HepG2 (cell line): ENCODE results near the gene MYCBPAP. TPM values are rescaled to one million over a fixed set of nuclear protein-coding genes. Genes with fewer than 3 reads are reported as not detected.

Experiments used
- ARID5B ChIP-seq: IDR thresholded peaks from 2 replicates; pipeline ENCODE4 v1.4.0; 2020; ENCODE audit warnings: mild to moderate bottlenecking, missing genetic modification reagents
- CBX2 ChIP-seq, 2 experiments: fragments of 200-600 bp in 1 of 2; sonication (generic); formaldehyde crosslinking in 1 of 2; IDR thresholded peaks; 2 replicates each; pipeline versions ENCODE4 v1.7.0 to v1.8.1; 2018 to 2022; ENCODE audit warnings: low read depth in 2 of 2, low read length in 1 of 2, mild to moderate bottlenecking in 1 of 2, missing genetic modification reagents in 1 of 2
- FOXP4 ChIP-seq: sonication (generic); formaldehyde crosslinking; IDR thresholded peaks from 2 replicates; pipeline ENCODE4 v1.4.0; 2020; ENCODE audit warnings: missing genetic modification reagents
- GATAD2A ChIP-seq: IDR thresholded peaks from 2 replicates; pipeline ENCODE4 v1.6.1; 2016
- HNF1B ChIP-seq: sonication (generic); formaldehyde crosslinking; IDR thresholded peaks from 2 replicates; pipeline ENCODE4 v1.5.1; 2020; ENCODE audit warnings: mild to moderate bottlenecking, moderate library complexity, missing genetic modification reagents
- NRL ChIP-seq: sonication (generic); formaldehyde crosslinking; IDR thresholded peaks from 2 replicates; pipeline ENCODE4 v1.5.0; 2020; ENCODE audit warnings: missing genetic modification reagents, mild to moderate bottlenecking, moderate library complexity, borderline replicate concordance
- REXO4 ChIP-seq: sonication (generic); formaldehyde crosslinking; IDR thresholded peaks from 2 replicates; pipeline ENCODE4 v1.8.0; 2022; ENCODE audit warnings: missing genetic modification reagents, mild to moderate bottlenecking, borderline replicate concordance
- SALL1 ChIP-seq: sonication (generic); formaldehyde crosslinking; IDR thresholded peaks from 2 replicates; pipeline ENCODE4 v1.8.0; 2022; ENCODE audit warnings: mild to moderate bottlenecking, missing genetic modification reagents
- SALL2 ChIP-seq: sonication (generic); formaldehyde crosslinking; IDR thresholded peaks from 2 replicates; pipeline ENCODE4 v1.8.1; 2023; ENCODE audit warnings: mild to moderate bottlenecking, missing genetic modification reagents, inconsistent platforms
- UBTF ChIP-seq: sonication (generic); formaldehyde crosslinking; IDR thresholded peaks from 2 replicates; pipeline ENCODE4 v1.4.0; 2020; ENCODE audit warnings: mild to moderate bottlenecking, missing genetic modification reagents
- ZNF33A ChIP-seq: sonication (generic); formaldehyde crosslinking; IDR thresholded peaks from 2 replicates; pipeline ENCODE4 v1.5.1; 2020; ENCODE audit warnings: missing genetic modification reagents, mild to moderate bottlenecking, moderate library complexity, borderline replicate concordance
- ZNF574 ChIP-seq: sonication (generic); formaldehyde crosslinking; IDR thresholded peaks from 2 replicates; pipeline ENCODE4 v1.4.0; 2020; ENCODE audit warnings: missing genetic modification reagents
- ZNF670 ChIP-seq: sonication (generic); formaldehyde crosslinking; IDR thresholded peaks from 2 replicates; pipeline ENCODE4 v1.8.0; 2022; ENCODE audit warnings: mild to moderate bottlenecking, missing genetic modification reagents, borderline replicate concordance
- ZSCAN21 ChIP-seq: sonication (generic); formaldehyde crosslinking; IDR thresholded peaks from 2 replicates; pipeline ENCODE4 v1.8.0; 2022; ENCODE audit warnings: mild to moderate bottlenecking, missing genetic modification reagents, moderate library complexity, borderline replicate concordance
- polyA plus RNA-seq, 8 experiments: library from polyadenylated mRNA; depleted of rRNA in 3 of 8; stranded (reverse) in 7 of 8; unstranded in 1 of 8; fragments of >200 nt; fragmentation: Illumina TruSeq in 4 of 8; extraction: Trizol in 4 of 8; gene quantifications; 2 replicates each; pipeline versions ENCODE4 v1.2.1 to v1.2.3, GENCODE V29; 2011 to 2016; ENCODE audit warnings: low read depth in 4 of 8, missing spikeins in 1 of 8, mixed read lengths in 1 of 8; ENCODE audit not compliant: insufficient read depth in 1 of 8
- total RNA-seq, 5 experiments: library from RNA; depleted of rRNA; stranded (reverse); fragments of >200 nt; fragmentation: Illumina TruSeq; extraction: Trizol; gene quantifications; 2 replicates each; pipeline ENCODE4 v1.2.3, GENCODE V29; 2016; ENCODE audit warnings: low read depth in 1 of 5

The MYCBPAP gene
- total and polyA plus RNA-seq, 2 of the 13 experiments (the other 11 are each of a cell fraction or from before 2014, with no cell fraction given) = 0.22 to 0.24 TPM

- TF ChIP-seq CBX2 (IDR thresholded peaks at IDR 0.05; ENCODE audit: low read depth, low read length) (no peak), CBX2 (CRISPR knock-in tag; IDR thresholded peaks at IDR 0.05; ENCODE audit: low read depth) (no peak), NRL (CRISPR knock-in tag) (peak; percentile 42; the same call in 1 of the 2 replicates), ZNF574 (CRISPR knock-in tag) (peak; percentile 74), SALL2 (CRISPR knock-in tag) (0 out of 2 replicates have a peak, but pooled peaks have one; percentile 15), ZSCAN21 (CRISPR knock-in tag) (no peak), ZNF670 (0 out of 2 replicates have a peak, but pooled peaks have one; percentile 32), FOXP4 (CRISPR knock-in tag) (no peak), REXO4 (CRISPR knock-in tag) (no peak), HNF1B (CRISPR knock-in tag) (no peak), GATAD2A (CRISPR knock-in tag) (0 out of 2 replicates have a peak, but pooled peaks have one; percentile 16), ARID5B (peak; percentile 35; the same call in 1 of the 2 replicates), UBTF (peak; percentile 72; the same call in 1 of the 2 replicates), SALL1 (peak; percentile 37; the same call in 1 of the 2 replicates), ZNF33A (no peak)
Observed at GRCh38 chr17:50518384-50519023, 10.3 kb downstream of the MYCBPAP start (continued).
